ENCODE data around the gene ATP8B1. TPM values are rescaled to one million over a fixed set of nuclear protein-coding genes. Genes with fewer than 3 reads are reported as not detected.

The ATP8B1 gene
- total RNA-seq, 1 experiment from 2014 or later: 8.5 TPM

- no peak for DNase-seq (ENCODE audit: low read depth)
Measured at GRCh38 chr18:57793302-57793986, 9.7 kb downstream of the ATP8B1 start.

GRCh38 chr18:57792631-57793301 lies 10.3 kb downstream of the ATP8B1 start:
- no peak for DNase-seq (ENCODE audit: low read depth)

- DNase-seq (ENCODE audit: low read depth): no peak
Measured at GRCh38 chr18:57791911-57792310, 11.2 kb downstream of the ATP8B1 start.

- DNase-seq (ENCODE audit: low read depth): no peak
Measured at GRCh38 chr18:57791192-57791591, 11.9 kb downstream of the ATP8B1 start.

- DNase-seq (ENCODE audit: low read depth): no peak
Measured at GRCh38 chr18:57790316-57790715, 12.8 kb downstream of the ATP8B1 start.

- no peak for DNase-seq (ENCODE audit: low read depth)
Measured at GRCh38 chr18:57789759-57790158, 13.4 kb downstream of the ATP8B1 start.

GRCh38 chr18:57789090-57789489 lies 14.0 kb downstream of the ATP8B1 start:
- DNase-seq (ENCODE audit: low read depth): no peak

- no peak for DNase-seq (ENCODE audit: low read depth)
Measured at GRCh38 chr18:57787068-57787685, 15.9 kb downstream of the ATP8B1 start.

GRCh38 chr18:57785751-57786437 lies 17.2 kb downstream of the ATP8B1 start:
- DNase-seq (ENCODE audit: low read depth): no peak

GRCh38 chr18:57784801-57785114 lies 18.4 kb downstream of the ATP8B1 start:
- no peak for DNase-seq (ENCODE audit: low read depth)

GRCh38 chr18:57784034-57784800 lies 18.9 kb downstream of the ATP8B1 start:
- DNase-seq (ENCODE audit: low read depth): peak; percentile 72

GRCh38 chr18:57782049-57782448 lies 21.1 kb downstream of the ATP8B1 start:
- DNase-seq (ENCODE audit: low read depth): no peak

- DNase-seq (ENCODE audit: low read depth): peak; percentile 91
Measured at GRCh38 chr18:57780706-57781347, 22.3 kb downstream of the ATP8B1 start.

- peak; percentile 76 for DNase-seq (ENCODE audit: low read depth)
Measured at GRCh38 chr18:57780318-57780705, 22.8 kb downstream of the ATP8B1 start.

GRCh38 chr18:57776767-57777166 lies 26.3 kb downstream of the ATP8B1 start:
- DNase-seq (ENCODE audit: low read depth): no peak

GRCh38 chr18:57776354-57776753 lies 26.8 kb downstream of the ATP8B1 start:
- DNase-seq (ENCODE audit: low read depth): no peak

- no peak for DNase-seq (ENCODE audit: low read depth)
Measured at GRCh38 chr18:57775937-57776336, 27.2 kb downstream of the ATP8B1 start.

- DNase-seq (ENCODE audit: low read depth): no peak
Measured at GRCh38 chr18:57772387-57772799, 30.7 kb downstream of the ATP8B1 start.

GRCh38 chr18:57771626-57772025 lies 31.5 kb downstream of the ATP8B1 start:
- no peak for DNase-seq (ENCODE audit: low read depth)

GRCh38 chr18:57771193-57771592 lies 31.9 kb downstream of the ATP8B1 start:
- DNase-seq (ENCODE audit: low read depth): no peak

All from LHCN-M2 (cell line).